Middle frontal gyrus (tissue), 1 donor: ENCODE data around the gene SYCE3.

Source experiments
- DNase-seq: peaks from one replicate; pipeline ENCODE4 v3.0.0-alpha.2; 2015; ENCODE audit warnings: low spot score; ENCODE audit errors: extremely low spot score

SYCE3 gene

GRCh38 chr22:50503475-50504145 lies 59.1 kb downstream of the SYCE3 start:
- DNase-seq, result no peak

- DNase-seq, result no peak
These were observed 59.9 kb downstream of the SYCE3 start for GRCh38 chr22:50502628-50503474.

GRCh38 chr22:50502096-50502495 lies 60.6 kb downstream of the SYCE3 start:
- no peak for DNase-seq
